Liver (tissue), 9 donors: ENCODE data around the gene KCNMA1. TPM values are rescaled to one million over a fixed set of nuclear protein-coding genes. Genes with fewer than 3 reads are reported as not detected.
A peak's percentile ranks its signal among the peaks of the same experiment; 100 is the strongest.

ENCODE experiments used
- DNase-seq: peaks from one replicate; pipeline ENCODE4 v3.0.0-alpha.2; 2017; ENCODE audit warnings: low spot score
- H3K27ac ChIP-seq, 2 donors: one replicate each; pipeline ENCODE4 v1.7.0; 2013; ENCODE audit warnings: inconsistent platforms in 2 of 2, low read length in 2 of 2, control low read depth in 1 of 2, low read depth in 1 of 2, mild to moderate bottlenecking in 1 of 2
- H3K27me3 ChIP-seq, 4 donors: one replicate each; pipeline versions ENCODE4 v1.6.1 to v1.7.0; 2013; ENCODE audit warnings: low read length in 3 of 4, inconsistent platforms in 1 of 4, mild to moderate bottlenecking in 1 of 4, moderate library complexity in 1 of 4; ENCODE audit not compliant: control insufficient read depth in 4 of 4, insufficient read depth in 4 of 4
- H3K36me3 ChIP-seq, 4 donors: one replicate each; pipeline versions ENCODE4 v1.6.1 to v1.7.0; 2013; ENCODE audit warnings: low read length in 3 of 4, mild to moderate bottlenecking in 3 of 4, low read depth in 1 of 4, moderate library complexity in 1 of 4; ENCODE audit not compliant: control insufficient read depth in 4 of 4, insufficient read depth in 3 of 4
- H3K4me1 ChIP-seq, 4 donors: one replicate each; pipeline versions ENCODE4 v1.6.1 to v1.7.0; 2013; ENCODE audit warnings: low read length in 3 of 4, mild to moderate bottlenecking in 3 of 4, moderate library complexity in 1 of 4; ENCODE audit not compliant: control insufficient read depth in 4 of 4, insufficient read depth in 4 of 4
- H3K4me3 ChIP-seq, 3 donors: one replicate each; pipeline versions ENCODE4 v1.6.1 to v1.7.0; 2013; ENCODE audit warnings: low read length in 3 of 3, control low read depth in 1 of 3, low read depth in 1 of 3, mild to moderate bottlenecking in 1 of 3
- H3K9ac ChIP-seq, 2 donors: one replicate each; pipeline ENCODE4 v1.7.0; 2013; ENCODE audit warnings: low read length in 2 of 2, mild to moderate bottlenecking in 2 of 2, moderate library complexity in 2 of 2, control low read depth in 1 of 2, low read depth in 1 of 2
- H3K9me3 ChIP-seq, 4 donors: one replicate each; pipeline versions ENCODE4 v1.6.1 to v1.7.0; 2013; ENCODE audit warnings: low read length in 3 of 4; ENCODE audit not compliant: control insufficient read depth in 4 of 4
- ATF3 ChIP-seq: IDR thresholded peaks from 2 replicates; pipeline ENCODE4 v1.6.1; 2016; ENCODE audit warnings: antibody characterized with exemption
- CTCF ChIP-seq: fragments of 150-350 bp; IDR thresholded peaks from 2 replicates; pipeline ENCODE4 v1.5.1; 2017; ENCODE audit warnings: improper control_type of control experiment, low read depth, low read length; ENCODE audit not compliant: missing input control
- EGR1 ChIP-seq, 2 donors: IDR thresholded peaks; 2 replicates each; pipeline ENCODE4 v1.6.1; 2016 to 2018; ENCODE audit warnings: antibody characterized with exemption in 2 of 2, low read depth in 2 of 2
- FOXA1 ChIP-seq: IDR thresholded peaks from 2 replicates; pipeline ENCODE4 v1.6.1; 2016; ENCODE audit warnings: antibody characterized with exemption
- FOXA2 ChIP-seq: IDR thresholded peaks from 2 replicates; pipeline ENCODE4 v1.6.1; 2016; ENCODE audit warnings: antibody characterized with exemption
- GABPA ChIP-seq, 2 donors: IDR thresholded peaks in 1 of 2; conservative IDR thresholded peaks in 1 of 2; 2 replicates each; pipeline ENCODE4 v1.6.1; 2016; ENCODE audit warnings: antibody characterized with exemption in 2 of 2, mild to moderate bottlenecking in 1 of 2, moderate library complexity in 1 of 2
- HNF4A ChIP-seq, 2 donors: conservative IDR thresholded peaks; 2 replicates each; pipeline ENCODE4 v1.6.1; 2016; ENCODE audit warnings: antibody characterized with exemption in 2 of 2, mild to moderate bottlenecking in 2 of 2
- HNF4G ChIP-seq: IDR thresholded peaks from 2 replicates; pipeline ENCODE4 v1.6.1; 2016; ENCODE audit warnings: antibody characterized with exemption
- JUND ChIP-seq, 2 donors: IDR thresholded peaks; 2 replicates each; pipeline ENCODE4 v1.6.1; 2016; ENCODE audit warnings: antibody characterized with exemption in 2 of 2
- MAX ChIP-seq: IDR thresholded peaks from 2 replicates; pipeline ENCODE4 v1.6.1; 2016; ENCODE audit warnings: antibody characterized with exemption
- NR2F2 ChIP-seq: IDR thresholded peaks from 2 replicates; pipeline ENCODE4 v1.6.1; 2016; ENCODE audit warnings: antibody characterized with exemption
- RAD21 ChIP-seq, 2 donors: IDR thresholded peaks; 2 replicates each; pipeline ENCODE4 v1.6.1; 2016; ENCODE audit warnings: antibody characterized with exemption in 2 of 2, mild to moderate bottlenecking in 2 of 2
- REST ChIP-seq: IDR thresholded peaks from 2 replicates; pipeline ENCODE4 v1.6.1; 2016; ENCODE audit warnings: antibody characterized with exemption, mild to moderate bottlenecking
- RXRA ChIP-seq, 2 donors: IDR thresholded peaks; 2 replicates each; pipeline ENCODE4 v1.6.1; 2017 to 2018; ENCODE audit warnings: antibody characterized with exemption in 2 of 2, mild to moderate bottlenecking in 1 of 2
- SP1 ChIP-seq: IDR thresholded peaks from 2 replicates; pipeline ENCODE4 v1.6.1; 2018; ENCODE audit warnings: antibody characterized with exemption, mild to moderate bottlenecking
- TAF1 ChIP-seq: conservative IDR thresholded peaks from 2 replicates; pipeline ENCODE4 v1.6.1; 2016; ENCODE audit warnings: antibody characterized with exemption, mild to moderate bottlenecking
- YY1 ChIP-seq: IDR thresholded peaks from 2 replicates; pipeline ENCODE4 v1.6.1; 2016; ENCODE audit warnings: antibody characterized with exemption, mild to moderate bottlenecking
- ZBTB33 ChIP-seq: IDR thresholded peaks from 2 replicates; pipeline ENCODE4 v1.6.1; 2016; ENCODE audit warnings: antibody characterized with exemption
- WGBS: extraction: QIAGEN DNeasy Blood & Tissue Kit; methylation state at CpG from one replicate; pipeline ENCODE4 v1.1.7; 2013; 5-methylcytosine and 5-hydroxymethylcytosine counted together
- polyA plus RNA-seq, 2 donors: library from polyadenylated mRNA; stranded (reverse) in 1 of 2; unstranded in 1 of 2; fragments of 200-250 nt in 1 of 2; fragments of >200 nt in 1 of 2; fragmentation: Nextera tagmentation in 1 of 2; extraction: Ambion mirVana in 1 of 2; gene quantifications; one replicate each; pipeline versions ENCODE4 v1.2.1 to v1.2.3, GENCODE V29; 2013 to 2015
- total RNA-seq, 2 donors: library from RNA; depleted of rRNA; stranded (reverse); fragments of >200 nt; gene quantifications; one replicate each; pipeline ENCODE4 v1.2.3, GENCODE V29; 2014
- donor health status: healthy.
- donor health status: healthy.
- donor health status: healthy.
- donor health status: healthy.
- donor health status: healthy.

KCNMA1 gene
- total and polyA plus RNA-seq, 4 donors: 2.5 to 9.7 (median 4.7) TPM

- Histone ChIP-seq H3K4me1 (peaks cover 7 to 37% (median 28%) of the 10 kb centered on the region in 4 donors), H3K27ac (peak overlapping the region in 1 of 2 donors; percentile 20), H3K9ac (no peak overlapping the region), H3K9me3 (no peaks in the 10 kb centered on the region), H3K4me3 (no peak overlapping the region), H3K27me3 (no peaks in the 10 kb centered on the region), H3K36me3 (no peaks in the 10 kb centered on the region)
- peak in 1 of 2 donors; percentile 25 for TF ChIP-seq RXRA (IDR thresholded peaks at IDR 0.05)
- TF ChIP-seq HNF4A (conservative IDR thresholded peaks at IDR 0.05): peak in 1 of 2 donors; percentile 24
- no peak for TF ChIP-seq GABPA (IDR thresholded peaks at IDR 0.05 in 1 of 2, conservative IDR thresholded peaks at IDR 0.05 in 1 of 2)
- no peak for TF ChIP-seq FOXA2
- TF ChIP-seq CTCF: no peak
- 55% methylated on average over 10 of the region's 10 CpGs for WGBS
- DNase-seq: no peak
Observed at GRCh38 chr10:77531441-77532001, 106.1 kb downstream of the KCNMA1 start.

- H3K4me3 ChIP-seq: no peak overlapping the region
- no peak overlapping the region for H3K9ac ChIP-seq
- H3K27me3 ChIP-seq: no peaks in the 10 kb centered on the region
- H3K27ac ChIP-seq: no peak overlapping the region
- H3K9me3 ChIP-seq: no peaks in the 10 kb centered on the region
- no peaks in the 10 kb centered on the region for H3K36me3 ChIP-seq
- DNase-seq: no peak
- TF ChIP-seq CTCF (no peak), TAF1 (no peak), MAX (no peak), RAD21 (IDR thresholded peaks at IDR 0.05) (no peak), ZBTB33 (no peak), YY1 (no peak), RXRA (IDR thresholded peaks at IDR 0.05) (no peak), ATF3 (no peak), REST (no peak), FOXA2 (no peak), FOXA1 (no peak), NR2F2 (no peak), GABPA (IDR thresholded peaks at IDR 0.05 in 1 of 2, conservative IDR thresholded peaks at IDR 0.05 in 1 of 2) (no peak), HNF4G (no peak), EGR1 (IDR thresholded peaks at IDR 0.05; ENCODE audit: low read depth in 2 of 2) (no peak), SP1 (no peak), HNF4A (conservative IDR thresholded peaks at IDR 0.05) (no peak), JUND (IDR thresholded peaks at IDR 0.05) (no peak)
- peaks cover 7 to 37% (median 28%) of the 10 kb centered on the region in 4 donors for H3K4me1 ChIP-seq
- 91% methylated on average over 3 of the region's 3 CpGs for WGBS
Observed at GRCh38 chr10:77530011-77530410, 107.6 kb downstream of the KCNMA1 start.
